NCI-H1417 (cell line): ENCODE data around the gene TUBB2B.
A peak's percentile ranks its signal among the peaks of the same experiment; 100 is the strongest.
"Not testable (repeated sequence)": the region's sequence is repeated elsewhere in the genome, so short reads cannot be mapped to it uniquely, and the experiment has no call there.

ENCODE experiments used
- DNase-seq, 3 experiments: peaks; one replicate each; lab custom pipeline; 2025; lab: John Stamatoyannopoulos, UW

Gene TUBB2B

DNA sequence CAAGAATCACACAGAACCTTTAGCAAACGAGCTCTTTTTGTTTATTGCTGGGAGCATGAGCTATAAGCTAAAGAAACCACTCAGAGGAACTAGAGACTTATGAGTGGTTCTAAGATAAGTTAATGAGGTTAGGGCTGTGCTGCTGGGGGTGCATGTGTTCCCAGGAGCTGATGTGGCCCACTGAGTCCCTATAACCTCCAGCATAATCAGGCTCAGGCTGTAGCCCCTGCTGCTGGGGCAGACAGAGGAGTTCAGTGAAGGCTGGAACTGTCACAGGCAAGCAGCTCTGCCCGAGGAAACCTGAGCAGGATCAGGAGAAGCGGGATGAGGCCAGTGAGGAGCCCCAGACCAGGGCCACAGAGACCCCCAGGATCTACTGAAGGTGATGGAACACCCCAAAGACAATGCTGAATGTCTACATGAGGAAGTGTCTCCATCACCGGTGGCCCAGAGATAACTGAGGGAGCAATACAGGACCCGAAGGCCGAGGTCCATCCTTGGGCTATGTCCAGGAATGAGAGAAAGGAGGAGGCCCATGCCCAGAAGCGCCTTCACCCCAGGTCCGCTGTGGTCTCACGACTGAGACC lies 17.3 kb downstream of the TUBB2B start:
- no peak for DNase-seq

DNA sequence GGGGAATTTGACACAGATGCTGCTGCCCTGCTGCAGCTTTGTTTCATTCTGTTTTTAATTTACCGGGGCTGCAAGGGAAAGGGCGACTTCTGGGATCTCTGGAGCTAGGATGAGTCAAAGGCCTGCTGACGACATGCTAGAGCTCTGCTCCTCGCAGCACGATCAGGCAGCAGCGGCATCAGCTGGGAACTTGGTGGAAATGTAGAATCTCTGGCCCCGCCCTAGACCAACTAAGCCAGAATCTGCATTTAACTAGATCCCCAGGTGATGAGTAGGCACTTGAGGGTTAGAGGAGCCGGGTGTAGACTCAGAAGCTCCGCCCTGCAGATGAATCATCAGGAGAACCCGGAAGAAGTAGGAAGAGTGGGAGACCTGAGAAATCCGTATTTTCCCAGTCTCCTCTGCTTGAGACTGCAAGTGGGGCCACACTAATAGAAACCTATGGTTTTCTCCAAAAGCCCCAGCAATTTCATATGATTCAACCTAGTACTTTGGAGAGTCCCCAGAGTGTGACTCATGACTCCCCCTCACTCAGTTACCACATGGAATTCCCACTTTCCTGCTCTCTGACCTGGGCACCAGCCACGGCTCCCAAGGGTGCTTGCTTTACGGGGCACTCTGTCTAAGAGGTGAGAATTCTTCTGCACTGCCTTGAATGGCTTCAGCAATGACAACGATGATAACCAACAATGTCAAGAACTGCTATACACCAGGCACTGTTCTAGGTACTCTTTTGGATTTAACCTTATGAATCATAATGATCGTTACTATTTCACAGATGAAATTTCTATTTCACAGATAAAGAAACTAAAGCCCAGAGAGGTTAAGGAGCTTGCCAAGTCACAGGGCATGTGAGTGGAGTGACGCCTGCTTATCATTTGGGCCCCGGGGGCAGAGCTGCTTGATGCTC lies 18.1 kb downstream of the TUBB2B start:
- peak; percentile 75 to 95 (median 90) for DNase-seq

DNA sequence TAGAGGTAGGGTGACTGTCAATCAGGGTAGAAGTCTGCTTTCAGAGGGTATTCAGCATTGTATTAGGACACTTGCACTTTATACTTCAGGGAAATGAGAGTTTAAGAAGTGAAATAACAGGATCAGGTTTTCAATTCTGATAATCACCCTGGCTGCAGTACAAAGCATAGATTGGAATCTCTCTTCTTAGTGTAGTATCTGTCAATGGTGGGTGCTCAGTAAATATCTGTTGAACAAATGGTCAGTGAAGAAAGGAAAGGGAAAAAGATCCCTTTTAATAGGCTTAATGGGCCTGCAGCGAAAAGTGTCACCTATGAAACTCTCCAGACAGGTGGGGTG lies 18.7 kb downstream of the TUBB2B start:
- DNase-seq = peak in 1 of 3 experiments; percentile 54

GRCh38 chr6:3208098-3208774 lies 19.2 kb downstream of the TUBB2B start:
- DNase-seq = no peak

GRCh38 chr6:3206339-3207015 lies 21.0 kb downstream of the TUBB2B start:
- no peak for DNase-seq

- DNase-seq = no peak
Measured at GRCh38 chr6:3205913-3206312, 21.5 kb downstream of the TUBB2B start.

DNA sequence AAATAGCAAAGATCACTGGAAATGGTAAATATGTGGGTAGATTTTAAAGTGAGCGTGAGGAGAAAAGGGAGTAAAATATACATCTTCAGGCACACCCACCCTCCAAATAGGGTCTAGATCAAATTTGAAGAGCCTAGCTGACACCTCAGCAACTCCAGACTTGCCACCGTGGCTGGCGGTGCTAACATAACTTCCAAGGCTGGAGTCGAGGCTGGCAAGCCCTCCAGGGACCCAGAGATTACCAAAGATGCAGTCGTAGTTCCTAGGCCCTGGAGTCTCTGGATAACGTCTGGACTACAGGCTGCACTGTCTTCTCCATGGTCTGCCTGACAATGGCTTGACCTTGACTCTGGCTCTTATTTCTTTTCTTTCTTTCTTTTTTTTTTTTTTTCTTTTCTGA lies 22.5 kb downstream of the TUBB2B start:
- no peak for DNase-seq

- no peak for DNase-seq
Measured at GRCh38 chr6:3202999-3203696, 24.3 kb downstream of the TUBB2B start.

GRCh38 chr6:3201388-3201787 lies 26.1 kb downstream of the TUBB2B start:
- no peak for DNase-seq

- DNase-seq = no peak
Measured at GRCh38 chr6:3200682-3201081, 26.8 kb downstream of the TUBB2B start.

- DNase-seq = no peak
Measured at GRCh38 chr6:3199382-3199781, 28.1 kb downstream of the TUBB2B start.

DNA sequence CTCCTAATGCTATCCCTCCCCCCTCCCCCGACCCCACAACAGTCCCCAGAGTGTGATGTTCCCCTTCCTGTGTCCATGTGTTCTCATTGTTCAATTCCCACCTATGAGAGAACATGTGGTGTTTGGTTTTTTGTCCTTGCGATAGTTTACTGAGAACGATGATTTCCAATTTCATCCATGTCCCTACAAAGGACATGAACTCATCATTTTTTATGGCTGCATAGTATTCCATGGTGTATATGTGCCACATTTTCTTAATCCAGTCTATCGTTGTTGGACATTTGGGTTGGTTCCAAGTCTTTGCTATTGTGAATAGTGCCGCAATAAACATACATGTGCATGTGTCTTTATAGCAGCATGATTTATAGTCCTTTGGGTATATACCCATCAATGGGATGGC lies 29.7 kb downstream of the TUBB2B start:
- not testable (repeated sequence) for DNase-seq

GRCh38 chr6:3196770-3197169 lies 30.7 kb downstream of the TUBB2B start:
- no peak for DNase-seq

DNA sequence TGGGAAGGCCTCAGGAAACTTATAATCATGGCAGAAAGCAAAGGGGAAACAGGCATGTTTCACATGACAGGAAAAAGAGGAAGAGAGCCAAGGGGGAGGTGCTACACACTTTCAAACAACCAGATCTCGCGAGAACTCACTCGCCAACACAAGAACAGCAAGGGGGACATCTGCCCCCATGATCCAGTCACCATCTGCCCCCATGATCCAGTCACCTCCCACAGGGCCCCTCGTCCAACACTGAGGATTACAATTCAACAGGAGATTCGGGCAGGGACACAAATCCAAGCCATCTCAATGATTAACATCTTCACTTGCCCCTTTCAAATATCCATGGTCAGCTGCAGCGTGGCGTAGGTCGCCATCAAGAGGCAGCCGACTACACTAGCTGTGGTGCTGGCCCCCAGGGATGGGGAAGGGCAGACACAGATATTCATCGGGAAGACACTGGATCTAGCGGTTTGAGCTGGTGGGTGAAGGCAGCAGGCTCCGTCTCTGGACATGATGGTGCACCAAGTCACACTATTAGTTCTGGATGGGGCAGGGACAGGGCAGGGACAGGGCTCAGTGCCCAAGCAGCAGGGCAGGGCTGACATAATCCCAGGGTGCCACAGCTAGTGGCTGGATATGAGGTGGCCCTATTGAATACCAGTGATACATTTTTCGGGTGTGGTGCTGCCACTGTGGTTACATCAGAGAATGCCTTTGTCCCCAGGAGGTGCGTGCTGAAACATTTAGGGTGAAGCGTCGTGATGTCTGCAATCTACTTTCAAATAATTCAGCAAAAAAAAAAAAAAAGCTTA lies 31.6 kb downstream of the TUBB2B start:
- DNase-seq = peak in 1 of 3 experiments; percentile 15

- DNase-seq = no peak
Measured at GRCh38 chr6:3195420-3195694, 32.1 kb downstream of the TUBB2B start.

DNA sequence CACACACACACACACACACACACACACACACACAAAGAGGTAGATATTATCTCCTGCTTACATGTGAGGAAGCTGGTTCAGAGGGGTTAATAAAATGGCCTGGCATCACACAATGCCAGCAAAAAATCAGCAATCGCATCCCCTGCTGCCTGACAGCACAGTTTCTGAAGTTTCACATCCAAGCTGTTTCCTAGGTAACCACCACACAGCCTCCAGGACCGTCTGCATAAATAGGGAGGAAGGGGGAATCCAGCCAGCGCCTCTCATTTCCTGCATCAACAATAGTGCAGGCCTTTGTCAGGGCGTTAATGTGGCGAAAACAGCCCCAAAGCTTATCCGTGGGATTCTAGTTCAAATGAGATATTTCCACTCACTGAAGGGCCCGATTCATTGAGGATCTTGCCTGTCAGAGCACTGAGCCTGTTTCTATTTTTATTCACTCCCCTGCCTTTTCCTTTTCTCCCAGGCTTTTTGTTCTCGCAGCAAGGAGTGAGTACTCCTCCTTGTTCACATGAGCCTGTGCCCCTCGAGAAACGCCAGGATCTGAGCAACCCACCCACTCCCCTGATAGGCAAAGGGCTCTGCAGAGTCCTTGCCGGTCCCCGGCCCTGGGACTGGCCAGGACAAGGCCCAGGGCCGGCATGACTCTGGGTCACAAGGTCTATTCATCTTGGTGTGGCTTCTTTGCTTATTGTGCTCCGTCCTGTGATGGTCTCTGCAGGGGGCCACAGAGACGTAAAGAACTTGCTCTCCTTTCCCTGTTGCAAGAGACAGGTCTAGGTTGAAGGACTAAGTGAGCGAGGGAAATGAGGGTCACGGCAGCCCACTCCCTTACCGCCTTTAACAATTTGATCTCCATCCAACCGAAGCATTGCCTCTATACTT lies 32.7 kb downstream of the TUBB2B start:
- peak in 2 of 3 experiments; percentile 60 to 81 for DNase-seq

DNA sequence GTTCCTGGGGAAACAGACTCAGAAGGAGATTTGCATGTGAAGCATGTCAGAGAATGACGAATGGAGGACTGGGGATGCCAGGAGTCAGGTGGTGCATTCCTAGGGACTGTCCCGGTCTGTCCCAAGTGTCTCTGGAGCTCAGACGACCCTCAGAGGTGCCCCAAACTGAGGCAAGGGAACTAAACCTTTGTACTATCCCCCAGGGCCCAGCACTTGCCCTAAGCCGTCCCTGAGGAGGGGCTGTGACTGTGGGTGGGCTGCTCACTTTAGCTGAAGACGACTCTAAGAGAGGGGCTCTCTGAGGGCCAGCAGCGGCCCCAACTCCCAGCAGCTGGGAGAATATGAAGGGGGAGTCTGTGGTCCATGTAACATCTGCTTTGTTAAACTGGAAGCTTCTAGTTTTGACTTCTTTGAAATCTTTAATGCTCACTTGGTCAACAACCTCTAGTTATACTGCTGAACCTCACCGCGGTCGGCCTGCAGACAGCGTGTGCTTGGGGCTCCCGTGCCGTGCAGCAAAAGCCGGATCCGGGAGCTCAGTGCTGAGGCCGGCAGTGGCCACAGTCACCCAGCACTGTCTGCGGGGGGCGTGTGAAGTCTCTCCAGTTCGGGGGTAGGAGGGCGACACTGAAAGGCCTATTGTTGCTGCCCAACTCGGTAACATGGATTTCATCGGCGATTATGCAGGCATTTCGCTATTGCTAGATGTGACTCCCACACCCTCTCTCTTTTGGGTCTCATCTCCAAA lies 34.2 kb downstream of the TUBB2B start:
- DNase-seq = no peak

GRCh38 chr6:3190779-3191178 lies 36.7 kb downstream of the TUBB2B start:
- no peak for DNase-seq

DNA sequence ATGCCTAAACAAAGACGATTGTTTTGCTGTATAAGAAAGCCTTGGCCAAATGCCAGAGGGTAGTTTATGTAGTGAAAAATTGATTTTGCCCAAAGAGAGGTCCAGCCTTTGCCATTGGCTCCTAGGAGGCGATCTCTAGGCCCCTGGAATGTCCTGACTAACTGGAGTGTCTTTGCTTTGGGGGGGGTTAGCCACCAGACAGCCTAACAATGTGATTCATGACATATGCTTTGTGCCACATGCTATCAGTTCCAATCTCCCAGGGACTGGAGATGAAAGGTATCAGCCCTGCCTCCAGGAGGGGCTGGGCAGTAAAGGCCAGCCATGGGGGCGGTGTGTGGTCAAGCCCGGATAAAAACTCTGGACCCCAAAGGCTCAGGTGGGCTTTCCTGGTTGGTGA lies 37.4 kb downstream of the TUBB2B start:
- DNase-seq = no peak
